AG10803 (cell line): Measurements from ENCODE around the gene AFF4.

Experiments used
- DNase-seq: peaks from one replicate; pipeline ENCODE4 v3.0.0; 2010; ENCODE audit warnings: low read depth
- H3K4me3 ChIP-seq: 2 replicates; pipeline ENCODE4 v1.5.1; 2011; ENCODE audit warnings: mild to moderate bottlenecking, low read length, control low read depth
- CTCF ChIP-seq: conservative IDR thresholded peaks from 2 replicates; pipeline ENCODE4 v1.5.1; 2011; ENCODE audit warnings: mild to moderate bottlenecking, low read length, control low read depth, inconsistent platforms

Gene AFF4

GRCh38 chr5:132901730-132902129 lies 61.7 kb downstream of the AFF4 start:
- no peak for TF ChIP-seq CTCF
- no peak for DNase-seq
- H3K4me3 ChIP-seq, result no peak overlapping the region

GRCh38 chr5:132901036-132901435 lies 62.4 kb downstream of the AFF4 start:
- DNase-seq, result no peak
- H3K4me3 ChIP-seq, result no peak overlapping the region
- no peak for TF ChIP-seq CTCF

- TF ChIP-seq CTCF, result no peak
- DNase-seq, result no peak
- no peak overlapping the region for H3K4me3 ChIP-seq
Measured at GRCh38 chr5:132898094-132898493, 65.3 kb downstream of the AFF4 start.

- no peak for DNase-seq
- no peak for TF ChIP-seq CTCF
- no peak overlapping the region for H3K4me3 ChIP-seq
Measured at GRCh38 chr5:132896685-132897084, 66.7 kb downstream of the AFF4 start.

- no peak for TF ChIP-seq CTCF
- DNase-seq, result no peak
- H3K4me3 ChIP-seq, result no peak overlapping the region
Measured at GRCh38 chr5:132895719-132896305, 67.6 kb downstream of the AFF4 start.

GRCh38 chr5:132890817-132891216 lies 72.6 kb downstream of the AFF4 start:
- H3K4me3 ChIP-seq, result no peak overlapping the region
- DNase-seq, result no peak
- no peak for TF ChIP-seq CTCF

- TF ChIP-seq CTCF, result no peak
- DNase-seq, result no peak
- H3K4me3 ChIP-seq, result no peak overlapping the region
Measured at GRCh38 chr5:132889501-132889900, 73.9 kb downstream of the AFF4 start.
